HUES48 (cell line): ENCODE data around the gene UBAP1.
"Not testable (repeated sequence)": the region's sequence is repeated elsewhere in the genome, so short reads cannot be mapped to it uniquely, and the experiment has no call there.

Experiments
- H3K27ac ChIP-seq: one replicate; pipeline ENCODE4 v1.7.0; 2013; ENCODE audit warnings: low read depth, low read length, inconsistent platforms
- H3K27me3 ChIP-seq: 2 replicates; pipeline ENCODE4 v1.6.1; 2013; ENCODE audit warnings: mild to moderate bottlenecking, low read length; ENCODE audit not compliant: control insufficient read depth, insufficient read depth
- H3K36me3 ChIP-seq: 2 replicates; pipeline ENCODE4 v1.6.1; 2013; ENCODE audit warnings: low read length; ENCODE audit not compliant: control insufficient read depth, insufficient read depth
- H3K4me1 ChIP-seq: 2 replicates; pipeline ENCODE4 v1.6.1; 2013; ENCODE audit warnings: mild to moderate bottlenecking, low read length; ENCODE audit not compliant: control insufficient read depth, insufficient read depth
- H3K4me3 ChIP-seq: 2 replicates; pipeline ENCODE4 v1.5.1; 2013; ENCODE audit warnings: mild to moderate bottlenecking, low read depth, low read length
- H3K9ac ChIP-seq: 2 replicates; pipeline ENCODE4 v1.6.1; 2013; ENCODE audit warnings: mild to moderate bottlenecking, low read depth, low read length, moderate library complexity
- H3K9me3 ChIP-seq: 2 replicates; pipeline ENCODE4 v1.6.1; 2013; ENCODE audit warnings: low read length; ENCODE audit not compliant: control insufficient read depth, insufficient read depth

Gene UBAP1

DNA sequence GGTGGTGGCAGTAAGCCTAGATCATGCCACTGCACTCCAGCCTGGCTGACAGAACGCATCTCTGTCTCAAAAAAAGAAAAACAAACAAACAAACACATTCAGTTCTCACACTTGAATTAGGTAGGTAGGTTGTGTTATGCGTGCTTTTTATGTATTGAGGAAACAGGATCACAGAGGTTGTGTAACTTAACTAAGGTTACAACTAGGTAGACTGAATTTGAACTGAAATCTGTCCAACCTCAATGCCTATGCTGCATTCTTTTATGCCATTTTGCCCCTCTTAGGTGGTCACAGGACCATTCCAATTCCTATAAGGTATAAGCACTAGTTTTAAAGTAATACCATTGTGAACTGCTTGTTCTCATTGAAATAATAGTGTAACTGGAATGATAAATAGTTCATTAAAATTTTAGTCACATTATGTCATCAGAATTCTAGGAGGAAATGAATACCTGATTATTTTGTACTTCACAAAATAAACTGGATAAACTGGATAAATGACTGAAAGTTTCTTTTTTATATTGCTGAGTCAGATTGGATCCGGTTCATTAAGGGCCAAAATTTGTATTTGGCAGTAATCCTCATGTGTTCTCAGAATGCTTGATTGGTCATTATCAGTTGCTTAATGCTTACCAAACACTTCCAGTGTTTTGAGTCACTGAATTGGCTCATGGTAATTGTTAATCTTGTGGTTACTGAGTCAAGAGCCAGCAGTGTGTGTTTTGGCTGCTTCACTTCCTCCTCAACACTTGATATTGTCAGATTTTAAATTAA, 7.1 kb downstream of the UBAP1 start:
- H3K27ac ChIP-seq, result peak overlapping the region; percentile 26

DNA sequence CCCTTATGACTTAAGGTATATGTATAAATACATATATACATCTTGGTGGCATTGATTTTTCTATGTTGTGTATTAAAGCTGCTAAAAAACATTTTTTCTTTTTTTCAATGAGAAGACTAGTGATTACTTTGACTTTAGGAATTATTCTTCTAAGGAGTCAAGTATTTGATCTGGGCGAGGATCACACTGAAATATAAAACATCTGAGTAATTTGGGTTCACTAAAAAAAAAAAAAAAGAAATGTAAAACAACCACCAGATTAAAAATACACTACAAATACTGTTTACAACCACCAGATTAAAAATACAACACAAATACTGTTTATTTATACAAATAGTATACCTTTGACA, 9.0 kb downstream of the UBAP1 start:
- H3K36me3 ChIP-seq, result peaks cover 12% of the 10 kb centered on the region
- no peak overlapping the region for H3K4me3 ChIP-seq
- H3K9me3 ChIP-seq, result no peaks in the 10 kb centered on the region
- peaks cover 5% of the 10 kb centered on the region; the same call in 1 of the 2 replicates for H3K4me1 ChIP-seq
- H3K27me3 ChIP-seq, result no peaks in the 10 kb centered on the region
- no peak overlapping the region for H3K9ac ChIP-seq
- no peak overlapping the region for H3K27ac ChIP-seq

More for the DNA sequence above, 7.1 kb downstream of the UBAP1 start:
- H3K4me3 ChIP-seq, result no peak overlapping the region
- H3K4me1 ChIP-seq, result peaks cover 5% of the 10 kb centered on the region; the same call in 1 of the 2 replicates
- no peaks in the 10 kb centered on the region for H3K9me3 ChIP-seq
- H3K9ac ChIP-seq, result no peak overlapping the region
- H3K36me3 ChIP-seq, result peaks cover 12% of the 10 kb centered on the region
- no peaks in the 10 kb centered on the region for H3K27me3 ChIP-seq

DNA sequence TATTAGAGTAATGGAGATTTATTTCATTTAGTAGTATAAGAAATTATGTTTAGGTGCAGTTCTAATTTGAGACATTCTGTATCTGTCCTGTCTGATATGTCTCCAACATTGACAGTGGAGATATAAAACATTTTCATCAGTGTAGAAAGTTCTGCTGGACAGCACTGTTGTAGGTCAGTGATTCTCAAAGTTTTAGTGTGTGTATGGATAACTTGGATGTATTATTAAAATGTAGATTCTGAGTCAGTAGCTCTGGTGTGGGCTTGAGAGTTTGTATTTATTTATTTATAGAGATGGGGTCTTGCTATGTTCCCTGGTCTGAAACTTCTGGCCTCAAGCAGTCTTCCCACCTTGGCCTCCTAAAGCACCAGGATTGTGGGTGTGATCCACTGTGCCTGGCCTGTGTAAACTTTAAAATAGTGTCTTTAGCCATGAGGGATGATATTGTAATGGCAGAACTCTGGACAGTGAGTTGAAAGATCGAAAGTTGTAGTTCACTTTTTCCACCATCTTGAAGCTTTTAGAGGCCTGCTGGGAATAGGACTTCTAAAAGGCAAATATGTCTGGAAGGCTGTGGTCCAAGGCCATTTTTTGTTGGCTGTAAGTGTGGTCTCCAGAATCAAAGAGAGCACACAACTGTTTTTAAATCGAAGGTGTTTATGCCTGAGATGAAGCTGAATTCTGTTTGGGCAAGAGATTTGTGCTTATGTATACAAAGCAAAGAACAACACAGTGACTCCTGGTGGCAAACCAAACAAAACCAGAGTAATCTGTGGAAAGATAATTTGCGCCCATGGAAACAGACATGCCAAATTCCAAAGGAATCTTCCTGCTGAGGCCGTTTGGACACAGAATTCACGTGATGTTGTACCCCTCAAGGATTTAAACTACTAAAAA, 12.4 kb downstream of the UBAP1 start:
- H3K27ac ChIP-seq, result peak overlapping the region; percentile 18
- no peak overlapping the region for H3K9ac ChIP-seq
- H3K4me1 ChIP-seq, result no peaks in the 10 kb centered on the region; the same call in 1 of the 2 replicates
- no peaks in the 10 kb centered on the region for H3K9me3 ChIP-seq
- H3K4me3 ChIP-seq, result no peak overlapping the region
- no peaks in the 10 kb centered on the region for H3K27me3 ChIP-seq
- H3K36me3 ChIP-seq, result 0 out of 2 replicates have a peak, but pooled peaks cover 3% of the 10 kb centered on the region

DNA sequence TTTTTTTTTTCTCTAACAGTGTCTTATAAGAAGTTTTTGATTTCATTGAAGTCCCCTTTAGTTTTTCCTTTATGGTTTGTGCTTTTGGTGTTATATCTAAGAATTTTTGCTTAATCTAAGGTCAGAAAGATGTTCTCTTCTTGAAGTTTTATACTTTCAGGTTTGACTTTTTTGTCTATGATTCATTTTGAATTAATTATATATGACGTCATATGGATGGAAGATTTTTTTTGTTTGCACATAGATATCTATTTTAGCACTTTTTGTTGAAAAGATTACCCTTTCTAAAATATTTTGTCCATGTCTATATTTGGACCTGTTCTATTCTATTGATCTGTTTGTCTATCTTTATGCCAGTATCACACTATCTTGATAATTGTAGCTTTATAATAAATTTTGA, 16.3 kb downstream of the UBAP1 start:
- Histone ChIP-seq H3K4me3 (no peak overlapping the region), H3K27me3 (no peaks in the 10 kb centered on the region), H3K9ac (no peak overlapping the region), H3K9me3 (no peaks in the 10 kb centered on the region), H3K36me3 (no peaks in the 10 kb centered on the region), H3K27ac (no peak overlapping the region), H3K4me1 (peaks cover 13% of the 10 kb centered on the region)

DNA sequence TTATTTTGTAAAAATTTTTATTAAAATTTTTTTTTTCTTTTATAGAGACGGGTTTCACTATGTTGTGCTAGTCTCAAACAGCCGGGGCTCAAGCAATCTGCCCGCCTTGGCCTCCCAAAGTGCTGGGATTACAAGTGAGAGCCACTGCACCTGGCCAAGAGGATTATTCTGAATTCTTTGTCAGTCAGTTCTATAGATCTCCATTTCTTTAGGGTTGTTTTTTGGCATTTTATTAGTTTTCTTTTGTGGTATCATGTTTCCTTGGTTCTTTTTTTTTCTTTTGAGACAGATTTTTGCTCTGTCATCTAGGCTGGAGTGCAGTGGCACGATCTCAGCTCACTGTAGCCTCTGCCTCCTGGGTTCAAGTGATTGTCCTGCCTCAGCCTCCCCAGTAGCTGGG, 18.4 kb downstream of the UBAP1 start:
- H3K4me1 ChIP-seq, result peaks cover 13% of the 10 kb centered on the region
- not testable (repeated sequence) for H3K27me3 ChIP-seq, H3K9ac ChIP-seq, H3K4me3 ChIP-seq, H3K9me3 ChIP-seq, H3K36me3 ChIP-seq
- H3K27ac ChIP-seq, result peak overlapping the region; percentile 67

DNA sequence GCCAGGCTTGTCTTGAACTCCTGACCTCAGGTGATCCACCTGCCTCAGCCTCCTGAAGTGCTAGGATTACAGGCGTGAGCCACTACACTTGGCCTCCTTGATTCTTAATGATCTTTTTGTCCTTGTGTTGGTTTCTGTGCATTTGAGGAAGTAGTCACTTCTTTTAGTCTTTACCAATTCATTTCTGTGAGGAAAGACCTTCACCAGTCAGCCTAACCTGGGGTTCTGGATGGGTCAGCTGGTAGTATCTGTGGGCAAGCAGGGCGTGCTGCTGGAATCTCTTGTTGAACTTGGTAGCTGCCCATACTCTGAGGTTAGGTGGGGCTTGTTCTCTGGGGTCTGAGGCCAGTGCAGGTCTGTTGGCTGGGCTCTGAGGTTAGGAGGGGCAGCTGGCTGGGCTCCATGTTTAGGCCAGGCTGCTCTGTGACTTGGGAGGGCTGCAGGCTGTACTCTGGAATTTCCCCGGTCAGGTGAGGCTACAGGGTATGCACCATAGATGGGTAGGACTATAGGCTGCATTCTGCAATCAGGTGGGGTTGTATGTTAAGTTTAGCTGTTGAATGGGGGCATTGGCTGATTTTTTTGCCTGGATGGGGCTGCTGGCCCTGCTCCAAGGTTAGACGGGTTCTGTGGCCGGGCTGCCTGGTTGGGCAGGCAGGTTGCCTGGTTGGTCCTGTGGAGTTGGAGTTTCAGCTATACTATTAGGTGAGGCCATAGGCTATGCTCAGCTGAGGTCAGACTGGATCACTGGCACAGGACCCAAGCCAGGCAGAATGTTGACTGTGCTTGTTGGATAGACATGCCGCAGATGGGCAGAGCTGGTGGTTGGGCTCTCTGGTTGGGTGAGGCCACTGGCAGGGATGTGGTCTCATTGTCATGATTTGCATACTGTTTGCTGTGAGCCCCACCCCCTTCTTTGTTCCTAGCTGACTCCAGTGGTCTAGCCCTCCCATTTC, 19.2 kb downstream of the UBAP1 start:
- no peaks in the 10 kb centered on the region for H3K27me3 ChIP-seq
- no peak overlapping the region for H3K4me3 ChIP-seq
- H3K9me3 ChIP-seq, result no peaks in the 10 kb centered on the region
- H3K36me3 ChIP-seq, result peaks cover 3% of the 10 kb centered on the region; the same call in 1 of the 2 replicates
- H3K4me1 ChIP-seq, result peaks cover 13% of the 10 kb centered on the region
- H3K27ac ChIP-seq, result peak overlapping the region; percentile 67
- peak overlapping the region; percentile 35 for H3K9ac ChIP-seq

DNA sequence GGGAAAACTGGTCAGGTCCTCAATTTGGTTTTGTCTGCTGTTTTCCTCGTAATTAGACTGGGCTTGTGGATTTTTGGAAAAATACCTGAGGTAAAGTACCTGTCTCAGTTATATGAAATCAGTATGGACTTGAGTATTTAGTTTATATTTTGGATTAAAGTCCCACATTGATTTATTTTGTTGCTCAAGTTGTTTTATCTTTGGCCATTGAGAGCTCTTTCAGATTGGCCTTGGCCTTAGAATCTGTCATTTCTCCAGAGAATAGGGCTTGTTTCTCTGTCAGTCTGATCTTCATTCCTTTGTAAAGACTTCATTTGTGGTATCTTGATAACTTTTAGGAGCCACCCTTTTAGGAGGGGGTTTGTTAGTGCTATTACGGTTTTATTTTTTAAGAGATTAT, 21.2 kb downstream of the UBAP1 start:
- H3K9me3 ChIP-seq, result no peaks in the 10 kb centered on the region
- H3K27me3 ChIP-seq, result no peaks in the 10 kb centered on the region
- no peak overlapping the region for H3K4me3 ChIP-seq
- H3K27ac ChIP-seq, result no peak overlapping the region
- peaks cover 13% of the 10 kb centered on the region for H3K4me1 ChIP-seq
- no peak overlapping the region for H3K9ac ChIP-seq
- peaks cover 3% of the 10 kb centered on the region; the same call in 1 of the 2 replicates for H3K36me3 ChIP-seq

DNA sequence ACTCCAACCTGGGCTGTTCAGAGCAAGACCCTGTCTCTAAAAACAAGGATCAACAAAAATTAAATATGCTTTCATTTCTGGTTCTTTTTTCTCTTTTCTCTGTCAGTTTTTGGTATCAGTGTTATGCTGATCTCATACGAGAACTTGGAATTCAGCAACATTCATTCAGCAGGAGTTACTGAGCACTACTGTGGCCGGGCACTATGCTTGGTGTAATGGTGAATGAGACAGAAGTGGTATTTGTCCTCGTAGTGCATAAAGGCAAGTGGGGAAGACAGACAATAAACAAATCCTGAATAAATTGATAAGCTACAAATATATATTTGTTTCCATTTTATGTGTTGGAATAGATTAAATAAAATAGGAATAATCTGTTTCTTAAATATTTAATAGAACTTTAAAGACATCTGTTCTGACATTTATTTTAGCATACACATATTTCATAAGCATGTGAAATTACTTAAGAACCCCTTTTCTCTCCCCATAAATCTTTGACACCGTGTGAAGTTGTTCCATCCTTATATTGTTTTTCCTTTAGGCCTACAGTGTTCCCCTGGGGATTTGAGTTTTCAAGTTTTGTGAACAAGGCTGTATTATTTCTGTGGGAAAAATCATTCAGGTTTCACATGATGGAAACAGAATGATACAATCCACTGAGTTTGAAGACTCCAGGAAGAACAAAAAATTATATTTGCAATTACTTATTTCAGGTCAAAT, 24.6 kb downstream of the UBAP1 start:
- H3K4me3 ChIP-seq, result no peak overlapping the region
- H3K27me3 ChIP-seq, result no peaks in the 10 kb centered on the region
- peaks cover 3% of the 10 kb centered on the region; the same call in 1 of the 2 replicates for H3K36me3 ChIP-seq
- H3K4me1 ChIP-seq, result peaks cover 4% of the 10 kb centered on the region
- H3K9ac ChIP-seq, result no peak overlapping the region
- H3K27ac ChIP-seq, result no peak overlapping the region
- no peaks in the 10 kb centered on the region for H3K9me3 ChIP-seq

DNA sequence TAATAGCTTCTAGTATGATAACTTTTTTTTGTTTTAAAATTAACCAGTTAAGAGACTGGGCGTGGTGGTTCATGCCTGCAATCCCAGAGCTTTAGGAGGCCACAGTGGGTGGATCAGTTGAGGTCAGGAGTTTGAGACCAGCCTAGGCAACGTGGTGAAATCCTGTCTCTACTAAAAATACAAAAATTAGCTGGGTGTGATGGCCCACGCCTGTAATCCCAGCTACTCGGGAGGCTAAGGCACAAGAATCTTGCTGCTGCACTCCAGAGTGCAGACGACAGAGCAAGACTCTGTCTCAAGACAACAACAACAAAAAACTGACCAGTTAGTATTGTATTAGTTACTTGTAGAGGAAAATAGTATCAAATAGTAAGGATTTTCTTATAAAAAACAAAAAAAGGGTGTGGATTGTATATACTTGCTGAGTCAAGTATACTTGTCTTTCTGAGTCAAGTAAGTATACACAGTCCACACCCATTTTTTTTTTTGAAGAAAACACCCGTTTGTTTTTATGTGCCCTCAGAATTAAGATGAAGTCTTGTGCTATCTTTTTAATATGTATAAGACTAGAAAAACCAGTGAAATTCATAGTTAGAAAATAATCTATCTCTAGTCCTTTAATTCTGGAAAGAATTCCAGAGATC, 25.3 kb downstream of the UBAP1 start:
- Histone ChIP-seq H3K4me1 (no peaks in the 10 kb centered on the region), H3K27me3 (no peaks in the 10 kb centered on the region), H3K4me3 (no peak overlapping the region), H3K27ac (no peak overlapping the region), H3K9me3 (no peaks in the 10 kb centered on the region), H3K9ac (no peak overlapping the region), H3K36me3 (peaks cover 3% of the 10 kb centered on the region; the same call in 1 of the 2 replicates)
